HG03025 (cell line): ENCODE measurements around the gene COL6A1.
"Not testable (repeated sequence)": the region's sequence is repeated elsewhere in the genome, so short reads cannot be mapped to it uniquely, and the experiment has no call there.

Source experiments
- ATAC-seq: cut with Tn5 transposase; IDR thresholded peaks from one replicate; pipeline ENCODE4 v1.9.1; 2021; ENCODE audit warnings: mild to moderate bottlenecking, moderate library complexity; ENCODE audit not compliant: unreplicated experiment, low FRiP score

Gene COL6A1

DNA sequence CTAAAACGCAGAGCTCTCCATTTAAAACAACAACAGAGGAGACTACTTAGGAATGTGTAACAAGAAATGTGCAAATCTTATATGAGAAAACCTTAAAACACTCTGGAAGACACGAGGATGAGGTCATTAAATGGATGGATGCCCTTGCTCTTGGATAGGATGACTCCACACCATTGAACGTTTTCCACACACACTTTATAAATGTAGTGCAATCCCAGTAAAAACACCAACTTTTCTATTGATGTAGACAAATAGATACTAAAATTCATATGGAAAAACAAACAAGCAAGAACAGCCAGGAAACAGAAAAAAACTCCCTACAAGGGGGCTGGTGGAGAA lies 18.4 kb upstream of the COL6A1 start:
- no peak for ATAC-seq

DNA sequence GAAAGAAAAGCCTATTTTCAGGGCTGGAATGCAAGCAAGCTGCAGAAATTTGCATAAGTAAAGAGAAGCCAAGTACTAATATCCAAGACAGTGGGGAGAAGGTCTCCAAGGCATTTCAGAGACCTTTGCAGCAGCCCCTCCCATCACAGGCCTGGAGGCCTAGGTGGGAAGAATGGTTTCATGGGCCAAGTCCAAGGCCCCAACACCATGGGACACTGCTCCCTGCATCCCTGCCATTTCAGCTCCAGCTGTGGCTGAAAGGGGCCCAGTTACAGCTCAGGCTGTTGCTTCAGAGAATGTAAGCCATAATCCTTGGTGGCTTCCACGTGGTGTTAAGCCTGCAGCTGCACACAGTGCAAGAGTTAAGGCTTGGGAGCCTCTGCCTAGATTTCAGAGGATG lies 16.9 kb upstream of the COL6A1 start:
- no peak for ATAC-seq

DNA sequence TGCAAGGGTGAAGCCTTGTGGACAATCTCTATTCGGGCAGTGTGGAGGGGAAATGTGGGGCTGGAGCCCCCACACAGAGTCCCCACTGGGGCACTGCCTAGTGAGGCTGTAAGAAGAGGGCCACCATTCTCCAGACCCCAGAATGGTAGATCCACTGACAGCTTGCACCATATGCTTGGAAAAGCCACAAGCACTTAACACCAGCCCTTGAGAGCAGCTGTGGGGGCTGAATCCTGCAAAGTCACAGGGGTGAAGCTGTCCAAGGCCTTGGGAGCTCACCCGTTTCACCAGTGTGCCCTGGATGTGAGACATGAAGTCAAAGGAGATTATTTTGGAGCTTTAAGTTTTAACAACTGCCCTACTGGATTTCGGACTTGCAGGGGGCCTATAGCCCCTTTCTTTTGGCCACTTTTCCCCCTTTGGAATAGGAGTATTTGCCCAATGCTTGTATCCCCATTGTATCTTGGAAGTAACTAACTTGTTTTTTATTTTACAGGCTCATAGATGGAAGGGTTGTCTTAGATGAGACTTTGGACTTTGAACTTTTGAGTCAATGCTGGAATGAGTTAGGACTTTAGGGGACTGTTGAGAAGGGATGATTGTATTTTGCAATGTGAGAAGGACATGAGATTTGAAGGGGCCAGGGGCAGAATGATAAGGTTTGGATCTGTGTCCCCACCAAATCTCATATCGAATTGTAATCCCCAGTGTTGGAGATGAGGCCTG lies 16.3 kb upstream of the COL6A1 start:
- ATAC-seq: no peak

DNA sequence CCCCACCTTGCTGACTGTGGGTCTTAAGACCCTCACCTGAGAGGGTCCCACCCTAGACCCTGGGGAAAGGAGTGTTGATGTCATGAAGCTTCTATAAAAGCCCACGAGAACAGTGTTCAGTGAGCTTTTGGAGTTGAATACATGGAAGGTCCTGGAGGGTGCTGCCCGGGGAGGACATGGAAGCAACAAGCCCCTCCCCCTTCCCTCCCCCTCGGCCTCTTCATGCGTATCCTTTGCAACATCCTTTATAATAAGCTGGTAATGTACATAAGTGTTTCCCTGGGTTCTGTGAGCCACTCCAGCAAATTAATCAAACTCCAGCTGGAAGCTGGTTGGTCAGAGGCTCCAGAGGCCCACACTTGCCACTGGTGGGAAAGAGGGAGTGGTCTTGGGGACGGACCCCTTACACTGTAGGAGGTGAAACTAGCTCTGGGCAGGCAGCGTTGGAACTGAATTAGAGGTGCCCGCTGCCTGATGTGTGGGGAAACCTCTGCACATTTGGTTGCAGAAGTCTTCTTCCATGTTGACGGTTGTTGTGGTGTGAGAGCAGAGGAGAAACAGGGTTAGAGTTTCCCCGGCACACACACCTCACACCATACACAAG lies 14.7 kb upstream of the COL6A1 start:
- no peak for ATAC-seq

DNA sequence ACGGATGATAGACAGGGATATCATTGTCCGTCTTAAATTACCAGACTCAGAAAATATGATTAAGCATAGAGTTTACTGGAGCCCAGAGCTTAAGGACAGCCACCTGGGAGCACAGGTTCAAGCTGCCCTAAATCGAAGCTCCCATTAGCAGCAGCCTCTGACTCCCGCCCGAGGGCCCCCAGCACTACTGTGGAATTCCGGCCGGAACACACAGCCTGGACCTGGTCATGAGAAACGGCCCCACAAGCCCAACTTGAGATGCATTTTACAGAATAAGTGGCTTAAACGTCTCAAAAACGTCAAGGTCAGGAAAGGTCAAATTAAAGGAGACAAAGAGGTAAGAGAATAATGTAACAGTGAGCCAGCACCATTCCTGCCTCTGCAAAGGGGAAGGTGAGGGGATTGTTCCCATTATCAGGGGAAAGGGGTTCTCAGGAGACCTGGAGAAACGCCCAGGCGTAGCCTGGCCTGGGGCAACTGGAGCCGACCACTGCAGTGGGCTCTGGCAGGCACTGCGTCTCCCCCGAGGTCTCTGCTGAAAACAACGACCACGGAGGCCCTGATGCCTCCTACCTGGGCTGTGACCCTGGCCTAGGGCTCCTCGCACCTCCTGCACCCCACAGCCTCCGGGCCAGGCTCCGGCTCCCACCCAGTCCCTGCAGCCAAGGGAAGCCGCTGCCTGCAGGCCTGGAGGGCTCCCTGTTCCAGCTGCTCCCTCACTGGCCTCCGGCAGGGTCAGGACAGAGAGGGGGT lies 11.5 kb upstream of the COL6A1 start:
- ATAC-seq: no peak

- no peak for ATAC-seq
Observed at GRCh38 chr21:45970674-45971615, 10.6 kb upstream of the COL6A1 start.

DNA sequence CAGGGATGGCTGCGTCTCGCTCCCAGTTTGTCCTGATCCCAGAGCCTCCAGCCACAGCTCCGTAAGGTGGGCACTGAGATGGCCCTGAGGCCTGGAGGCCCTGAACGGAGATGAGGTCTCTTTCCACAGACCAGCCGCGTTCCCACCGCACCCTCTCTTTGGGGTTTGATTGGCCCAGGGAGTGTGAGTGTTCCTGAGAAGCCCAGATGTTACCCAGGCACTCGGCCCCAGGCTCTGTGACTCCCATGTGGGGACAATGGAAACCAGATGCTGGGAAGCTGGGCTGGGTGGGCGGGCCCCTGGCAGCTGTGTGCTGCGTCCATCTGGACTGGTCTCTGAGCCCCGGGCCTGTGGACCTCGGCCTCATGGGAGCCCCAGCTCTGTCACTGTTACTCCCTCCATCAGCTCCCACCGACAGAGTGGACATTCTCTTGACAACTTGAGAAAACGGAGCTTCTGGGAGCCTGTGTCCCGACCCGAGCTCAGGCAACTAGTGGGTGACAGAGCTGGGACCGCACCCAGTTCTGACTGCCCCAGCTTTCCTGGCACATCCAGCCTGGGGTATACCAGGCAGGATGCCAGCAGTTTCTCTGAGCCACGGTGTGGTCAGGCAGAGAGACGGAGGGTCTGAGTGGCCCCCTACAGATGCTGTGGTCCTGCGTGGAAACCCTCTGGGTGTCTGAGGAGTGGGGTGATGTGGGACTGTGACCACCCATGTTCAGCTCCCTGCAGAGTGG lies 9.8 kb upstream of the COL6A1 start:
- no peak for ATAC-seq

GRCh38 chr21:45972353-45972715 lies 9.2 kb upstream of the COL6A1 start:
- ATAC-seq: no peak

GRCh38 chr21:45972716-45973474 lies 8.7 kb upstream of the COL6A1 start:
- ATAC-seq: no peak

DNA sequence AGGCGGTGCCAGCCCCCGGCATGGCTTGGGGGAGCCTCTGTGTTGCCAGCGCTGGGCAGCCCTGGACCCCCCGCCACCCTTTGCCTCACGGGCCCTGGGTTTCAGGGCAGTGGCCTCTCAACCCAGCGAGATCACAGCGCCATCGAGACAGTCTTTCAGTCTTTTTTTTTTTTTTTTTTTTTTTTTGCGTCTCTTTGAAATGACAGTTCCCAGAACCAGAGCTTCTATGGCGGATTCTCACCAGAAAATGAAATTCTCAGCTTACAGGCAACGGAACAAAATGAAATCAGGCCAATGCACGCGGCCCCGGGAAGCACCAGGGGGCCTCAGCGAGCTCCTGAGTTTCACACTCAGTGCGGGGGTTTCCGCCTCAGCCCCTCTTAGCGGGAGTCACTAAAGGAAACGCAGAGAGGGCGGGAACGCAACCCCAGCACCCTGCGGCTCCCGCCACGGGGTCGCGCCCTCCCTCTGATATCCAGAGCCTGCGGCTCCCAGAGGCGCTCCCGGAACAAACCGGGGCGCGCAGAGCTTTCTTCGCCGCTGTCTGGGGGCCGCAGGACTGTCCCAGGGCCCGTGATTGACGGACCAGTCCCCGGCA lies 8.0 kb upstream of the COL6A1 start:
- no peak for ATAC-seq

DNA sequence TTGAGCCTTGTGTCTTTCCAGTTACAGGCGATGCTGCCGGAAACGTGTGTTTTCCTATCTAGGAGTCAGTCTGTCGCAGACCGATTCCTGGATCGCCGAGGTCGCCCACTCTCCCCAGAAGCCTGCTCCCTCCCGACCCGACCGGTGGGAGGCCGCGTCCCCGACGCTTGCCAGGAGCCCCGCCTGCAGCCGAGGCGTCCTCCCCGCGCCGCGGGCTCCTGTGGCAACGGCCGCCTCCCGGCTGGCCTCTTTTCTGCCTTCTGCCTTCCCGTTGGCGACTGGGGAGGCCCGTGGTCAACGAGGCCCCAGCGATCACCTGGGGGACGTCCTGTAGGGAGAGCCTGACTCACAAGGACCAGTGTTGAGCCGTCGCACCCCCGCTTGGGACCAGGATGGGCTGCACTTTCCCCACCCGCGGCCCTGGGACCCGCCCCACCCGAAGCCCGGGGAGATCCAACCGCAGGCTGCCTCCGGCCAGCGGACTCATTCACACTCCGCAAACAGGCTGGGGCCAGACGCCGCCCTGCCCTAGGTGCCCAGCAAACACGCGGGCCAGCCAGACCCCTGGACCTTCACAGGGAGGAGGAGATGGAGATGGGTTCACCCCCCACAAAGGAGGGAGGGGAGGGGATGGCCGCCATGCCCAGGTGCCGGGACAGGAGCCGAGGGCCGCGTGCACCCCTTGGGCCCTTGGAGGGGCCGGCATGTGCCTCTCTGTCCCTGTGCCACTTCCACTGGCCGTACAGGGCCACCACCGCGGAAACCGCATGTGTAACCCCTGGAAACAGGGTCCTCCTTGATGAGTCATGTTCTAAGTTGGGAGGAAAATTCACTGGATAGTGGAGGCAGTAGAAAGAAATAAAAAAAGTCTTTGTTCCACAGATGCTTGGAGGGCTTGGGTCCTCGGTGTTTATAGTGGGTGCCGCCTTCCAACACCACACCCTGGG lies 7.2 kb upstream of the COL6A1 start:
- no peak for ATAC-seq

DNA sequence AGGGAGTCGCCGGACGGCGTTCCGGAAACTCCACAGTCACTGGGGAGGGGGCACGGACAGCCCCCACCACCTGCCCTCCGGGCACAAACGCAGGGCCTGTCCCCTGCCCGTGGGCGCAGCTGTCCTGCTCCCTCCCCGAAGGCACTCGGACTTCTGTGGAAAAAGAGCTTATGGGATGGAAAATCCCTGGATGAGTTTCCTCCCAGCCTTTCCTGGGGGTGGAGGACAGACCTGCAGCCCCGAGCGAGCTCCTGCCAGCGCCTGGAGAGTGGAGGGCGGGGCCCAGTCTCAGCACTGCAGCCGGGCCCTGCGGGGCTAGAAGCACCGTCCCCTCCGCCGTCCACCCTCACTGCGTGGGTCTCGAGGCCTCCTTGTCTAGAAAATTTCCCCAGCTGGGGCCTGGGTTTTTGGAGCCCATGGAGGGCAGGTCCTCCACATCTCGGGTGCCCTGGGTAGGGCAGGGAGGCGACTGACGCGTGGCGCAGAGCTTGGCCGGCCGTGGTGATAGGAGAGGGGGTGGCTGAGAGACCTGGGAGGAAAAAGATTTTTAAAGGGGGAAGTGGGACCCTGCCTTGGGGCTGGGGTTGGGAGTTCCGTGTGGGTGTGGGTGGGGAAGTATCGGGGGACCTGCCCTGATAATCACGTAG lies 6.4 kb upstream of the COL6A1 start:
- ATAC-seq: no peak

DNA sequence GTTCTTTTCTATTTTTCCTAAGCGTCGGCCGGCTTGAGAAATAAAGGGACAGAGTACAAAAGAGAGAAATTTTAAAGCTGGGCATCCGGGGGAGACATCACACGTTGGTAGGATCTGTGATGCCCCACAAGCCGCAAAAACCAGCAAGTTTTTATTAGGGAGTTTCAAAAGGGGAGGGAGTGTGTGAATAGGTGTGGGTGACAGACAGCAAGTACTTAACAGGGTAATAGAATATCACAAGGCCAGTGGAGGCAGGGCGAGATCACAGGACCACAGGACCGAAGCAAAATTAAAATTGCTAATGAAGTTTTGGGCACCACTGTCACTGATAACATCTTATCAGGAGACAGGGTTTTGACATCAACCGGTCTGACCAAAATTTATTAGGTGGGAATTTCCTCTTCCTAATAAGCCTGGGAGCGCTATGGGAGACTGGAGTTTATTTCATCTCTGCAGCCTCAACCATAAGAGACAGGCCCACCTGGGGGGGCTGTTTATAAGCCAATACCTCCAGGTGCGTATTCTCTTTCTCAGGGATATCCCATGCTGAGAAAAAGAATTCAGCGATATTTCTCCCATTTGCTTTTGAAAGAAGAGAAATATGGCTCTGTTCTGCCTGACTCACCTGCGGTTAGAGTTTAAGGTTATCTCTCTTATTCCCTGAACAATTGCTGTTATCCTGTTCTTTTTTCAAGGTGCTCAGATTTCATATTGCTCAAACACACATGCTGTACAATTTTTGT lies 5.7 kb upstream of the COL6A1 start:
- ATAC-seq: not testable (repeated sequence)

DNA sequence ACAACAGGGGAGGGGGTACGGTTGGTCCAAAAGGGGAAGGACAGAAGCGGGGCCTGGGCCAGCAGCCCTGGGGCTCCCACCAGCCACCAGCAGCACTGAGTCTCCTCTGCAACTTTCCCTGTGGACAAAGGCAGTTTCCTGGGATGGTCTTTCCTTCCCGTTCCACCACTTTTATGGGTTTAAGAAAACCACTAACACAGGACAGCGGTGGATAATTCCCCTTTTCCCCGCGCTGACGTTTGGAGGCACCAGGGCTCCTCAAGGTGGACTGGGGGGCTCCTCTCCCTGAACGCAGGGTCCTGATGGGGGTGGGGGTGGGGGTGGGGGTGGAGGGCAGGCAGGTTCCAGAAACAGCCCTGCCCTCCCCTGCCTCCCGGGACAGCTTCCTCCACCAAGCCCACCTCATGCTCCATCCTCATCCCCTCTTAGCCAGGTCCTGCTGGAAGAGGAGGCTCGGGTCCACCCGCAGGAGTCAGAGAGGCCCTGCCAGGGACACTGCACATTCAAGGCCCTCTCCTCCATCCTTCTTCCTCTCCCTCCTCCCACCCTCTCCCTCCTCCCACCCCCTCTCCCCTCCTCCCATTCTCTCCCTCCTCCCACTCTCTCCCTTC lies 4.8 kb upstream of the COL6A1 start:
- no peak for ATAC-seq

DNA sequence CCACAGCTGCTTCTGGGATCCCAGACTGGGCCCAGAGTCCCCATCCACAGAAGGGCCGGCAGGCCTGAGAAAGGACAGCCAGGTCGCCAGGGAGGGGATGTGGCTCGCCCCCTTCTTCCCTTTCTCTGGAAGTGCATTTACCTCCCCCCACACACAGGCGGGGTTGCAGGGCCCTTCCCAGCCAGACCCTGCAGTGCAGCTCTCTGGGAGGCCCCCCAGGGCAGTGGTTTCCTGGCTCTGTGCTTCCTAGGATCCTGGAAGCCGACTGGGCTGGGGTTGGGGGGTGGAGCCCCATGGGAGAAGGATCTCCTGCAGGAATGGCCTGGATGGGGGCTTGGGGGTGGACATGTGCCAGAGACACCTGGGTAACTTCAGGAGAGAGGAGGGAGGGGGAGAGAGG lies 4.2 kb upstream of the COL6A1 start:
- no peak for ATAC-seq

DNA sequence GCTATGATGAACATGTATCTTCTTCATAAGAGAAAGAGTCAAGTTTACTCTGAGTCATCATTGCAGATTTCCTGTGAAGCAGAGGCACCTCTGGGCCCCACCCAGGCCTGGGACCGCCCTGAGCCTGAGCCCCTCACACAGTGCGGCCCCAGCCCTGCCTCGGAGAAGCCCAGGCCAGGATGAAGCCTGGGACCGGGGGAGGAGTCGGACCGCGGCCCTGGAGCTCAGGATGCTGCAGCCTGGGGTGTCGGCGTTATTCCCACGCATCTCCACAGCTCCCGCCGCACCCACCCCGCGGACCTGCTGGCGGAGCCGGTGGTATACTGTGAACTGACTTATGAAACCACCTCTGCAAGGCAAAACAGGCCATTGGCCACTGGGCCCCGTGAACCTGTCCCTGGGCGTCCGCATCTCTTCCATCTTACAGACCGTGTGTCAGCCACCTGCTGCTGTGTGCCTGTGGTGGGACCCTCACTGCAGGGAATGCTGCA lies 2.4 kb upstream of the COL6A1 start:
- no peak for ATAC-seq
